ENCODE data around the gene ANTKMT.
"Not testable (repeated sequence)": the region's sequence is repeated elsewhere in the genome, so short reads cannot be mapped to it uniquely, and the experiment has no call there.

ANTKMT gene

DNA sequence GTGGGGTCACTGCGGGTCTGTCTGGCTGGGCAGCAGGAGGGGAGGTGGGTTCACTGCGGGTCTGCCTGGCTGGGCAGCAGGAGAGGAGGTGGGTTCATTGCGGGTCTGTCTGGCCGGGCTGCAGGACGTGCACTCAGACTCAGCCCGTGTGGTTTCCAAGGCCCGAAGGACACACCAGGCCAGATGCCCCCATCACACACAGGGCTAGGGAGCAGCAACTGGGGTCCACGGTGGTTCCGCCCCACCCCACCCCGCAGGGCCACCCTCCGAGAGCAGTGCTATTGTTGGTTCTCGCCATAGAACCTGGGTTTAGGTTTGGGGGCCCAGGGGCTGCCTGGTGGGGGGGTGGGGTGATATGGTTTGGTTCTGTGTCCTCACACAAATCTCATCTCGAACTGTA lies 25.7 kb downstream of the ANTKMT start:
- no peak for DNase-seq

GRCh38 chr16:747978-748746 lies 27.2 kb downstream of the ANTKMT start:
- DNase-seq = no peak

DNA sequence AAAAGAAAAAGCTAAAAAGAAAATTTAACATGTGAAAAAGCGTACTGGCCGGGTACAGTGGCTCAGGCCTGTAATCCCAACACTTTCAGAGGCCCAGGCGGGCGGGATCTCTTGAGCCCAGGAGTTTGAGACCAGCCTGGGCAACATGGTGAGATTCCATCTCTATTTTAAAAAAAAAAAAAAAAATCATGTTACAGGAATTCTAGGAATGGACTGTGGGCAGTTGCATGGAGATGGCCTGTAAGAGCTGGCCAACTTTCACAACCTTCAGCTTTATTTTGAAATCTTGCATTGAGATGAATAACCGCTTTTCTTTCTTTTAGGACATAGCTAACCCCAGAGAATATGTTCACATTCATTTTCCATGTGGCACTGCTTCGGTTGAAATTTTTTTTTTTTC lies 28.1 kb downstream of the ANTKMT start:
- DNase-seq = no peak

DNA sequence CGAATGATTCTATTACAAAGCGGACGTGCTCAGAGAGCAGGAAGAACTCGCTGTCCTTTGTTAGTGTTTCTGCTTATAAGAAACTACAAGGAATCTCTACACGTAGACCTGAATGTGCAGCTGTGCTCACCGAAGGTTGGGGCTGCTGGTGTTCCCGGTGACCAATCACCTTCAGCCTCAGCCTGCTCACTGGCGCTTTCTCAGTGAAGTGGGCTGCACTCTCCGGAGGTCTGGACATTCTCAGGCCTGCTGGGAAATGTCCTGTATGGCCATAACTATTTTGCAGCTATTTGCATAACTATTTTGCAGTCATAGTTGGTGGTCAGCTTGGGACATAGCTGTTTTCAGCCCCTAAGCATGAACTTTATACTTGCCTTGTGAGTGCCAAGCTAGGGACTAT lies 29.5 kb downstream of the ANTKMT start:
- no peak for DNase-seq

GRCh38 chr16:751152-752006 lies 30.4 kb downstream of the ANTKMT start:
- DNase-seq = no peak

DNA sequence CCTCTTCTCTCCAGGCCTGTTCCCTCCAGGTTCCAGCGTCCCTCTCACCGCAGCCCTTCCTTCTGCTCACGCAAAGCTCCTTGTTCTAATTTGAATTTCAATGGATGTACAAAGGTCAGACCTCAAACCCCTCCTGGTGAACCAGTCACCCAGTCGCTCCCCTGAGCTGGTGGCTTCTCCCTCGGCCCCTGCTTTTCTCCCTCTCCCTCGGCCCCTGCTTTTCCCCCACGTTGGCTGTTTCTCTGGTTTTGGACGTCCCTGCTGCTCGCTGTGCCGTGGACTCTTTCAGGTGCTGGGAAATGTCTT lies 31.0 kb downstream of the ANTKMT start:
- DNase-seq = no peak

DNA sequence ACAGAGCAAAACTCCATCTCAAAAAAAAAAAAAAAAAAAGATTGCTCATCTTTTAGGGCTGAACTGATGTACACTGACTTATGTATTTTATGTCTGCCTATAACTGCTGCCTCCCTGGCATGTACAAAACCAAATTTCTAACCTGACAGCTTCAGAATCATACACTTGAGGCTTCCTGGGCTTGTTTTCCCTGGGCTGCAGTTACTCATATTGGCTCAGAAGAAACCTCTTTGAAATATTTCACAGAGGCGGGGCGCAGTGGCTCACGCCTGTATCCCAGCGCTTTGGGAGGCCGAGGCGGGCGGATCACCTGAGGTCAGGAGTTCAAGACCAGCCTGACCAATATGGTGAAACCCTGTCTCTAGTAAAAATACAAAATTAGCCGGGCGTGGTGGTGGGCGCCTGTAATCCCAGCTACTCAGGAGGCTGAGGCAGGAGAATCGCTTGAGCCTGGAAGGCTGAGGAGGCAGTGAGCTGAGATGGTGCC lies 33.2 kb downstream of the ANTKMT start:
- not testable (repeated sequence) for DNase-seq

DNA sequence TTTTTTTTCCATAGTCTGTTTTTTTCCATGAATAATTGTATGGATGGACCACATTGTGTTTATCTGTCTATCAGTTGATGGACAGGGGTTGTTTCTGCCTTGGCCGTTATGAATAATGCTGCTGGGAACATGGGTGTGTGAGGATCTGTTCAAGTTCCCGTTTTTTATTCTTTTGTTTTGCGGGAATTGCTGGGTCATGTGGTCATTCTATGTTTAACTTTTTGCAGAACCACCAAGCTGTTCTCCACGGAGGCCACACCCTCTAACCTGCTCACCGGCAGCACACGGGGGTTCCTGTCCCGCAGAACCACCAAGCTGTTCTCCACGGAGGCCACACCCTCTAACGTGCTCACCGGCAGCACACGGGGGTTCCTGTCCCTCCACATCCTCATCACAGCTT lies 33.7 kb downstream of the ANTKMT start:
- no peak for DNase-seq

- no peak for DNase-seq
Observed at GRCh38 chr16:756428-756827, 35.5 kb downstream of the ANTKMT start.

DNA sequence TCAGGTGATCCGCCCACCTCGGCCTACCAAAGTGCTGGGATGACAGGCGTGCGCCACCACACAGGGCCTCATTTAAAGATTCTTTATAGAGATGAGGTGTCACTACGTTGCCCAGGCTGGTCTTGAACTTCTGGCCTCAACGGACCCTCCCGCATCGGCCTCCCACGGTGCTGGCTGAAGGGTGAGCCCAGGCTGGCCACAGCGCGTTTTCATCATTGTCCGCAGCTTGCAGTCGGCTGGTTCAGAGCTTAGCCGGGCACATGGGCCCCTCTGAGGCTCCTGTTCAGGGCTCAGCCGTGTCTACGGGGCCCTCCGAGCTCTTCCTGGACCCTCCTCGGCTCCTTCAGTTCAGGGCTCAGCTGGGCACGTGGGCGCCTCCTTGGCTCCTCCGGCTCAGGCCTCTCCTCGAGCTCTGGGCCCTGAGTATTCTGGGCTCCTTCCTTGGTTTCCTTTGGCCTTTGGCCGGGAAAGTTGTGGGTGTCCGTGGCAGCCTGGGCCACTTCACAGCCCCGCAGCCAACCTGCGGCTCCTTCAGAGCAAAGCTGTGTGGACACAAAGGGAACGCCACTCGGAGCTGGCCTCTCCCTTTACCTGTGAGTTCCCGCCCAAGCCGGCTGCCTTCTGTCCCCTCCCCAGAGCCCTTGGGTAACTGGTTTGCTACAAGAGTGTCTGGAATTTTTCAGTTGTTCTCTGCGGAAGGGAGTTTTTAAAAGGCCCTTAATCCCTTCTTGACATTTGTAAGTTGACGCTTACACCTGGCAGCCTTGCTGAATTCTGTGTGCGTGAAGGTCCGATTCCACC lies 38.4 kb downstream of the ANTKMT start:
- no peak for DNase-seq

- DNase-seq = no peak
Observed at GRCh38 chr16:760065-760464, 39.1 kb downstream of the ANTKMT start.

DNA sequence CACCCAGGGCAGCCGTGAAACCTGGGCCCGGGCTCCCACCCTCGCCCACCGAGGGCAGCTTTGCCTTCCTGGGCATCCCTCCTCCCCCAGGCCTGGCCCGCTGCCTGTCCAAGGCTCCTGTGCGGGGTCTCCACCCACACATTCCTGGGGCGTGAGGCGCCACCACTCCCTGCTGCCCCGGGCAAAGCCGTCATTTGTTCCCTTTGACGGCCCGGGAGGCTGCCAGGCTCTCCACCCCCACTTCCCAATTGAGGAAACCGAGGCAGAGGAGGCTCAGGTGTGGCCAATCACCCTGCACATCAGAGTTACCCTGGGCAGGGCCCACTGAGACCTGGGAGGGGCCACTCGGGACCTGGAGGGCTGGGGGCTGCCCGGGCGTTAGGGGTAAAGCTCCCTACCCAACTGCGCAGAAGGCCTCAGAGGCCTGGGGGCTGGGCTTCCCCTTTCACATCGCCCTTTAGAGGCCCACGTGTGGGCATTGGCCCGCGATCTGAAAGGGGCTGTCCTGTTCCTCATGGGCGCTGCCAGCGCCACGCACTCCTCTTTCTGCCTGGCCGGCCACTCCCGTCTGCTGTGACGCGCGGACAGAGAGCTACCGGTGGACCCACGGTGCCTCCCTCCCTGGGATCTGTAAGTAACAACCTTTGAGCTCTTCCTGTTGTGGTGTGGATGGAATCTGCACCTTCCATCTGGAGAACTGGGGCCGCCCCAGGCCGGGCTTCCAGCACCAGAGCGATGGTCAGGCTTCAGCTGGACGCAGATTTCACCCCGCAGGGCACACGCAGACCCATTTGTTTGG lies 39.8 kb downstream of the ANTKMT start, which contains the start of gene MSLN:
Gene MSLN, plus strand, starts transcription at position 190 of the 799 bp plus-strand sequence. CDS start 1,947 bp downstream, outside the sequence.
- DNase-seq = no peak

- DNase-seq = no peak
Observed at GRCh38 chr16:761625-762513, 40.9 kb downstream of the ANTKMT start.

DNA sequence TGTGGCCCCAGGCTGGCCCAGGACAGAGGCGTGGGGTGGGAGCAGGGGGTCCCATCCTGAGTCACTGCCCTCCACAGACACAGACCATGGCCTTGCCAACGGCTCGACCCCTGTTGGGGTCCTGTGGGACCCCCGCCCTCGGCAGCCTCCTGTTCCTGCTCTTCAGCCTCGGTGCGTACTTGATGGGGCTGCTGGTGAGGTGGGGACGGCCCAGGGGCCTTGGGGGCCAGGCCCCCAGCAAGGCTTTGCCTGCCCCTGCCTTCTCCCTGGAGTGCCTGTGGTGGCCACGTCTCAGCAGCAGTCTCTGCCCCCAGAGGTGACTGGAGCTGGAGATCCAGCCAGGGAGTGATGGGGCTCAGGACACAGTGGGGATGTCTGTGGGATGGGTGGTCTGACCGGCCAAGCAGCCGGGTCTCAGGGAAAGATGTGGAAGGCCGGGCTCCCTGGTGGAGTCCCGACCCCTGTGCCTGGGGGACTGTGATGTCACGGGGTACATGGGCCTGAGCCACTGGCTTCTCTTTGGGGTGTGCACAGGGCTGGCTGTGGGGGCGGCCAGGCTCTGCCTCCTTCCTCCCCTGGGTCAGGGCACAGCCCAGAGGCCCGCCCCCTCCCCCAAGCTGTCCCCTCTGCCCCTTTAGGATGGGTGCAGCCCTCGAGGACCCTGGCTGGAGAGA lies 41.8 kb downstream of the ANTKMT start:
- no peak for DNase-seq

DNA sequence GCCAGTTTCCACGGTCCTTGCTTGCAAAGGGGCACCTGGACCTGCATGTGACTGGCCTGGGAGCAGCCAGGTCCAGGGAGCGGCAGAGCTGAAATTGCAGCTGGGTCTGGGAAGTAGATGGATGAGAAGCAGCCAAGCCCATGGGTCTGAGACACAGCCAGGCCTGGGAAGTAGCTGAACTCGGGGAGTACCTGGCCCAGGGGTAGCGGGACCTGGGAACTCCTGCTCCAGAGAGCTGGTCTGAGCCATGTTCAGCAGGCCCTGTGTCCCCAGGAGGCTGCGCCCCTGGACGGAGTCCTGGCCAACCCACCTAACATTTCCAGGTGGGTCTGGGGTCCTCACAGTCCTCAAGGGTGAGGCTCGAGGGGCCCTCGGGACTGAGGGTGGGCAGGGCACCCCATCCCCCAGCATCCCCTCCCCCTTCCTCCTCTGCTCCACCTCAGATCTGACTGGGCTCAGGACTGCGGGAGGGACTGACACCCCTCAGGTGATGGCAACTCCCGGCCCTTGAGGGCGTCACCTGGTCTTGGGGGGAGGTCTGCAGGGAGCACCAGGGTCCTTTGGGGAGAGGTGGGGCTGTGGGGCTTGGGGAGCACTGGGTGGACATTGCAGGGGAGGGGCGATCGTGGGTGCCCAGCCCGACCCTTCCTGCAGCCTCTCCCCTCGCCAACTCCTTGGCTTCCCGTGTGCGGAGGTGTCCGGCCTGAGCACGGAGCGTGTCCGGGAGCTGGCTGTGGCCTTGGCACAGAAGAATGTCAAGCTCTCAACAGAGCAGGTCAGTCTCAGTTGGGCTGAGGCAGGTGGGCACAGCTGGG lies 42.6 kb downstream of the ANTKMT start:
- DNase-seq = no peak

- DNase-seq = no peak
Observed at GRCh38 chr16:764184-764750, 43.3 kb downstream of the ANTKMT start.

DNA sequence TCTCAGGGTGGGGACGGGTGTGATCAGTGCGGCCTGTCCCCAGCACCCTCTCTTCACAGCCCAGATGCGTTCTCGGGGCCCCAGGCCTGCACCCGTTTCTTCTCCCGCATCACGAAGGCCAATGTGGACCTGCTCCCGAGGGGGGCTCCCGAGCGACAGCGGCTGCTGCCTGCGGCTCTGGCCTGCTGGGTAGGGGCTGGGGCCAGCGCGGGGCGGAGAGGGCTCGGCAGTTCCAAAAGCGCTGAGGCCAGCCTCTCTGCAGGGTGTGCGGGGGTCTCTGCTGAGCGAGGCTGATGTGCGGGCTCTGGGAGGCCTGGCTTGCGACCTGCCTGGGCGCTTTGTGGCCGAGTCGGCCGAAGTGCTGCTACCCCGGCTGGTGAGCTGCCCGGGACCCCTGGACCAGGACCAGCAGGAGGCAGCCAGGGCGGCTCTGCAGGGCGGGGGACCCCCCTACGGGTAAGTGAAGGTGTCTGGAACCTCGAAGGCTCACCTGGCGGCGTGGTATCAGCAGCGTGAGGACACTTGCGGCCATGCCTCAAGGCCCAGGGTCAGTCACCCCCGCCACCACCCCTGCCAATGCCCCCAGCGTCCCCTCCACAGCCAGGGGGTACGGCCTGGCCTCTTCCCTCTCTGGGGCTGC lies 44.0 kb downstream of the ANTKMT start:
- no peak for DNase-seq

- DNase-seq = no peak
Observed at GRCh38 chr16:765488-765865, 44.5 kb downstream of the ANTKMT start.
